IPS-20b (cell line): ENCODE data around the gene CACNA1F.
A peak's percentile ranks its signal among the peaks of the same experiment; 100 is the strongest.

Experiments
- H3K27ac ChIP-seq: one replicate; pipeline ENCODE4 v1.5.1; 2013; ENCODE audit warnings: low read length
- H3K27me3 ChIP-seq: 2 replicates; pipeline ENCODE4 v1.6.1; 2013; ENCODE audit warnings: mild to moderate bottlenecking, low read length, inconsistent platforms; ENCODE audit not compliant: insufficient read depth
- H3K36me3 ChIP-seq: 2 replicates; pipeline ENCODE4 v1.6.1; 2013; ENCODE audit warnings: low read depth, mild to moderate bottlenecking, inconsistent platforms, low read length, moderate library complexity; ENCODE audit not compliant: insufficient read depth
- H3K4me1 ChIP-seq: 2 replicates; pipeline ENCODE4 v1.6.1; 2013; ENCODE audit warnings: mild to moderate bottlenecking, control low read depth, inconsistent platforms, low read length, moderate library complexity; ENCODE audit not compliant: insufficient read depth
- H3K4me3 ChIP-seq: 2 replicates; pipeline ENCODE4 v1.5.1; 2013; ENCODE audit warnings: mild to moderate bottlenecking, low read length, inconsistent platforms
- H3K9ac ChIP-seq: 2 replicates; pipeline ENCODE4 v1.6.1; 2013; ENCODE audit warnings: low read depth, mild to moderate bottlenecking, inconsistent platforms, low read length, moderate library complexity
- H3K9me3 ChIP-seq: 2 replicates; pipeline ENCODE4 v1.6.1; 2013; ENCODE audit warnings: mild to moderate bottlenecking, low read depth, low read length, inconsistent platforms; ENCODE audit not compliant: insufficient read depth

CACNA1F gene

GRCh38 chrX:49269010-49269766 lies 36.0 kb upstream of the CACNA1F start:
- peak overlapping the region; percentile 84; the same call in 1 of the 2 replicates for H3K9ac ChIP-seq
- no peaks in the 10 kb centered on the region; the same call in 1 of the 2 replicates for H3K4me1 ChIP-seq
- H3K4me3 ChIP-seq: peak overlapping the region; percentile 74
- H3K36me3 ChIP-seq: peaks cover 20% of the 10 kb centered on the region; the same call in 1 of the 2 replicates
- no peaks in the 10 kb centered on the region for H3K27me3 ChIP-seq
- no peaks in the 10 kb centered on the region for H3K9me3 ChIP-seq
- peak overlapping the region; percentile 85 for H3K27ac ChIP-seq

GRCh38 chrX:49268702-49269009 lies 35.5 kb upstream of the CACNA1F start:
- no peaks in the 10 kb centered on the region for H3K27me3 ChIP-seq
- H3K36me3 ChIP-seq: peaks cover 18% of the 10 kb centered on the region; the same call in 1 of the 2 replicates
- H3K27ac ChIP-seq: peak overlapping the region; percentile 85
- peak overlapping the region; percentile 74 for H3K4me3 ChIP-seq
- no peaks in the 10 kb centered on the region; the same call in 1 of the 2 replicates for H3K4me1 ChIP-seq
- peak overlapping the region; percentile 82; the same call in 1 of the 2 replicates for H3K9ac ChIP-seq
- H3K9me3 ChIP-seq: no peaks in the 10 kb centered on the region

GRCh38 chrX:49266523-49267445 lies 33.6 kb upstream of the CACNA1F start:
- no peaks in the 10 kb centered on the region for H3K9me3 ChIP-seq
- no peak overlapping the region for H3K9ac ChIP-seq
- no peaks in the 10 kb centered on the region; the same call in 1 of the 2 replicates for H3K4me1 ChIP-seq
- no peak overlapping the region for H3K4me3 ChIP-seq
- H3K27ac ChIP-seq: no peak overlapping the region
- no peaks in the 10 kb centered on the region for H3K27me3 ChIP-seq
- peaks cover 4% of the 10 kb centered on the region; the same call in 1 of the 2 replicates for H3K36me3 ChIP-seq

GRCh38 chrX:49264460-49264859 lies 31.3 kb upstream of the CACNA1F start, which contains the start of gene FOXP3:
FOXP3 (minus strand) TSS chrX:49264710; CDS start chrX:49258505, 6,205 bp downstream.
- Histone ChIP-seq H3K27me3 (no peaks in the 10 kb centered on the region), H3K9me3 (no peaks in the 10 kb centered on the region), H3K27ac (no peak within 1 kb of the TSS)

GRCh38 chrX:49263631-49264030 lies 30.5 kb upstream of the CACNA1F start:
- H3K9me3 ChIP-seq: no peaks in the 10 kb centered on the region
- no peaks in the 10 kb centered on the region for H3K4me1 ChIP-seq
- no peak overlapping the region for H3K4me3 ChIP-seq
- H3K27me3 ChIP-seq: no peaks in the 10 kb centered on the region
- no peak overlapping the region for H3K9ac ChIP-seq
- H3K36me3 ChIP-seq: no peaks in the 10 kb centered on the region
- no peak overlapping the region for H3K27ac ChIP-seq

More at GRCh38 chrX:49264460-49264859, 31.3 kb upstream of the CACNA1F start, which contains the start of gene FOXP3:
- H3K9ac ChIP-seq: no peak within 1 kb of the TSS
- H3K4me3 ChIP-seq: no peak within 1 kb of the TSS
- no peaks in the 10 kb centered on the region for H3K36me3 ChIP-seq
- H3K4me1 ChIP-seq: no peaks in the 10 kb centered on the region

GRCh38 chrX:49262603-49263002 lies 29.5 kb upstream of the CACNA1F start:
- Histone ChIP-seq H3K27ac (no peak overlapping the region), H3K36me3 (no peaks in the 10 kb centered on the region), H3K4me3 (no peak overlapping the region), H3K9me3 (no peaks in the 10 kb centered on the region), H3K9ac (no peak overlapping the region), H3K27me3 (no peaks in the 10 kb centered on the region), H3K4me1 (no peaks in the 10 kb centered on the region)

- Histone ChIP-seq H3K27me3 (no peaks in the 10 kb centered on the region), H3K4me3 (no peak overlapping the region), H3K9ac (no peak overlapping the region), H3K36me3 (no peaks in the 10 kb centered on the region), H3K27ac (no peak overlapping the region), H3K9me3 (no peaks in the 10 kb centered on the region), H3K4me1 (no peaks in the 10 kb centered on the region)
These were observed 27.3 kb upstream of the CACNA1F start for GRCh38 chrX:49260221-49260985.

- H3K27me3 ChIP-seq: no peaks in the 10 kb centered on the region
- H3K4me1 ChIP-seq: no peaks in the 10 kb centered on the region
- H3K9me3 ChIP-seq: no peaks in the 10 kb centered on the region
- H3K9ac ChIP-seq: no peak overlapping the region
- no peaks in the 10 kb centered on the region for H3K36me3 ChIP-seq
- H3K4me3 ChIP-seq: no peak overlapping the region
- H3K27ac ChIP-seq: no peak overlapping the region
These were observed 25.6 kb upstream of the CACNA1F start for GRCh38 chrX:49258749-49259124.

GRCh38 chrX:49257846-49258748 lies 25.0 kb upstream of the CACNA1F start:
- Histone ChIP-seq H3K4me3 (no peak overlapping the region), H3K4me1 (no peaks in the 10 kb centered on the region), H3K36me3 (no peaks in the 10 kb centered on the region), H3K9ac (no peak overlapping the region), H3K9me3 (no peaks in the 10 kb centered on the region), H3K27me3 (no peaks in the 10 kb centered on the region), H3K27ac (no peak overlapping the region)

GRCh38 chrX:49257074-49257790 lies 24.1 kb upstream of the CACNA1F start:
- no peak overlapping the region for H3K9ac ChIP-seq
- no peaks in the 10 kb centered on the region for H3K36me3 ChIP-seq

More at GRCh38 chrX:49257074-49257790, 24.1 kb upstream of the CACNA1F start:
- Histone ChIP-seq H3K27ac (no peak overlapping the region), H3K27me3 (no peaks in the 10 kb centered on the region), H3K9me3 (no peaks in the 10 kb centered on the region), H3K4me3 (no peak overlapping the region), H3K4me1 (no peaks in the 10 kb centered on the region)
